H9 (cell line): Measurements from ENCODE around the gene ZNF446. TPM values are rescaled to one million over a fixed set of nuclear protein-coding genes. Genes with fewer than 3 reads are reported as not detected.

ENCODE experiments used
- DNase-seq: peaks from one replicate; pipeline ENCODE4 v3.0.0-alpha.2; 2017
- H2AFZ ChIP-seq: one replicate; pipeline ENCODE4 v1.6.1; 2013; ENCODE audit warnings: mild to moderate bottlenecking, low read length, control low read depth, moderate library complexity
- H2AK5ac ChIP-seq: 2 replicates; pipeline ENCODE4 v1.6.1; 2013; ENCODE audit warnings: low read length, control low read depth, mixed read lengths; ENCODE audit not compliant: insufficient read length
- H2BK120ac ChIP-seq: one replicate; pipeline ENCODE4 v1.6.1; 2013; ENCODE audit warnings: low read depth, mild to moderate bottlenecking, low read length, control low read depth, inconsistent platforms; ENCODE audit not compliant: poor library complexity, severe bottlenecking
- H2BK12ac ChIP-seq: 2 replicates; pipeline ENCODE4 v1.6.1; 2013; ENCODE audit warnings: low read length, control low read depth, mixed read lengths, low read depth; ENCODE audit not compliant: insufficient read length
- H2BK15ac ChIP-seq: 2 replicates; pipeline ENCODE4 v1.6.1; 2013; ENCODE audit warnings: low read depth, low read length, control low read depth
- H2BK20ac ChIP-seq: one replicate; pipeline ENCODE4 v1.6.1; 2013; ENCODE audit warnings: low read depth, mild to moderate bottlenecking, low read length, control low read depth, inconsistent platforms; ENCODE audit not compliant: poor library complexity, severe bottlenecking
- H2BK5ac ChIP-seq: 2 replicates; pipeline ENCODE4 v1.6.1; 2013; ENCODE audit warnings: low read length, control low read depth, mixed read lengths; ENCODE audit not compliant: insufficient read length
- H3K14ac ChIP-seq: 2 replicates; pipeline ENCODE4 v1.6.1; 2013; ENCODE audit warnings: low read length, control low read depth; ENCODE audit not compliant: insufficient read depth
- H3K18ac ChIP-seq: 2 replicates; pipeline ENCODE4 v1.6.1; 2013; ENCODE audit warnings: low read depth, mild to moderate bottlenecking, mixed read lengths, low read length, control low read depth; ENCODE audit not compliant: insufficient read length
- H3K23ac ChIP-seq: 2 replicates; pipeline ENCODE4 v1.6.1; 2013; ENCODE audit warnings: low read length, control low read depth, mixed read lengths, low read depth; ENCODE audit not compliant: insufficient read length
- H3K23me2 ChIP-seq: 2 replicates; pipeline ENCODE4 v1.6.1; 2013; ENCODE audit warnings: low read depth, mild to moderate bottlenecking, mixed read lengths, low read length, control low read depth; ENCODE audit not compliant: insufficient read length, poor library complexity, severe bottlenecking
- H3K27ac ChIP-seq: 2 replicates; pipeline ENCODE4 v1.5.1; 2013; ENCODE audit warnings: low read length, control low read depth, mixed read lengths, low read depth; ENCODE audit not compliant: insufficient read length
- H3K27me3 ChIP-seq: 2 replicates; pipeline ENCODE4 v1.6.1; 2013; ENCODE audit warnings: low read length, control low read depth, inconsistent platforms; ENCODE audit not compliant: insufficient read depth
- H3K4ac ChIP-seq: 2 replicates; pipeline ENCODE4 v1.6.1; 2013; ENCODE audit warnings: low read depth, mild to moderate bottlenecking, control low read depth, inconsistent platforms, low read length, moderate library complexity
- H3K4me1 ChIP-seq: 2 replicates; pipeline ENCODE4 v1.6.1; 2013; ENCODE audit warnings: low read length, control low read depth, inconsistent platforms; ENCODE audit not compliant: insufficient read depth
- H3K4me2 ChIP-seq: 2 replicates; pipeline ENCODE4 v1.6.1; 2013; ENCODE audit warnings: low read length, control low read depth, mixed read lengths; ENCODE audit not compliant: insufficient read length, insufficient read depth
- H3K56ac ChIP-seq: 2 replicates; pipeline ENCODE4 v1.6.1; 2013; ENCODE audit warnings: low read depth, mild to moderate bottlenecking, mixed read lengths, low read length, control low read depth; ENCODE audit not compliant: insufficient read length
- H3K79me1 ChIP-seq: 2 replicates; pipeline ENCODE4 v1.6.1; 2013; ENCODE audit warnings: low read depth, mild to moderate bottlenecking, moderate library complexity, low read length, control low read depth, inconsistent platforms; ENCODE audit not compliant: insufficient read depth, poor library complexity, severe bottlenecking
- H3K79me2 ChIP-seq: 2 replicates; pipeline ENCODE4 v1.6.1; 2013; ENCODE audit warnings: low read length, control low read depth, inconsistent platforms; ENCODE audit not compliant: insufficient read depth
- H3K9ac ChIP-seq: 2 replicates; pipeline ENCODE4 v1.6.1; 2013; ENCODE audit warnings: low read length, control low read depth, mixed read lengths; ENCODE audit not compliant: insufficient read length; ENCODE audit errors: extremely low read depth
- H3K9me3 ChIP-seq: one replicate; pipeline ENCODE4 v1.6.1; 2013; ENCODE audit warnings: low read depth, low read length, inconsistent platforms; ENCODE audit not compliant: control insufficient read depth
- H3T11ph ChIP-seq: one replicate; pipeline ENCODE4 v1.6.1; 2013; ENCODE audit warnings: mild to moderate bottlenecking, low read length, control low read depth, inconsistent platforms
- H4K20me1 ChIP-seq: one replicate; pipeline ENCODE4 v1.6.1; 2013; ENCODE audit not compliant: control insufficient read depth, insufficient read length, insufficient read depth
- H4K5ac ChIP-seq: 2 replicates; pipeline ENCODE4 v1.6.1; 2013; ENCODE audit warnings: low read depth, mild to moderate bottlenecking, mixed read lengths, low read length, control low read depth; ENCODE audit not compliant: insufficient read length
- H4K8ac ChIP-seq: replicated peaks from 2 replicates; pipeline ENCODE4 v1.6.1; 2013; ENCODE audit warnings: low read length, control low read depth, mixed read lengths, low read depth; ENCODE audit not compliant: insufficient read length
- H4K91ac ChIP-seq: 2 replicates; pipeline ENCODE4 v1.6.1; 2013; ENCODE audit warnings: low read depth, mild to moderate bottlenecking, moderate library complexity, mixed read lengths, low read length, control low read depth; ENCODE audit not compliant: insufficient read length
- H3K27ac Mint-ChIP-seq, 3 experiments: 2 replicates in 2 of 3; 3 replicates in 1 of 3; pipeline ENCODE4 v1.8.0; 2020 to 2021; ENCODE audit warnings: mixed read lengths in 3 of 3, mild to moderate bottlenecking in 1 of 3, moderate library complexity in 1 of 3
- H3K27me3 Mint-ChIP-seq: 2 replicates; pipeline ENCODE4 v1.8.0; 2021; ENCODE audit warnings: low read depth, mild to moderate bottlenecking, moderate library complexity, mixed read lengths
- H3K36me3 Mint-ChIP-seq, 3 experiments: 2 replicates in 2 of 3; 3 replicates in 1 of 3; pipeline ENCODE4 v1.8.0; 2020 to 2021; ENCODE audit warnings: low read depth in 3 of 3, mixed read lengths in 3 of 3; ENCODE audit not compliant: insufficient read depth in 1 of 3
- H3K4me1 Mint-ChIP-seq, 2 experiments: 2 replicates each; pipeline ENCODE4 v1.8.0; 2020; ENCODE audit warnings: mixed read lengths in 2 of 2
- H3K4me3 Mint-ChIP-seq, 2 experiments: 2 replicates in 1 of 2; 3 replicates in 1 of 2; pipeline ENCODE4 v1.8.0; 2020 to 2021; ENCODE audit warnings: mild to moderate bottlenecking in 2 of 2, mixed read lengths in 2 of 2, moderate library complexity in 1 of 2
- H3K9me3 Mint-ChIP-seq, 2 experiments: 2 replicates in 1 of 2; 3 replicates in 1 of 2; pipeline ENCODE4 v1.8.0; 2020; ENCODE audit warnings: mild to moderate bottlenecking in 2 of 2, mixed read lengths in 2 of 2, moderate library complexity in 1 of 2
- CTCF ChIP-seq: fragments of 200-600 bp; sonication (generic); conservative IDR thresholded peaks from 3 replicates; pipeline ENCODE4 v1.8.0; 2021; ENCODE audit warnings: antibody characterized with exemption, mild to moderate bottlenecking
- WGBS: extraction: QIAGEN DNeasy Blood & Tissue Kit; methylation state at CpG from one replicate; pipeline ENCODE4 v1.1.7; 2013; ENCODE audit warnings: missing lambda C conversion rate, low lambda C conversion rate, mixed read lengths; ENCODE audit not compliant: insufficient read length; ENCODE audit errors: extremely low coverage; 5-methylcytosine and 5-hydroxymethylcytosine counted together
- total RNA-seq: library from RNA; stranded (reverse); gene quantifications from 2 replicates; pipeline ENCODE4 v1.2.1, GENCODE V29; 2021

The ZNF446 gene
- total RNA-seq, 1 experiment from 2014 or later, result 7.6 TPM

- Histone ChIP-seq H4K20me1 (no peaks in the 10 kb centered on the region), H3K56ac (no peak overlapping the region), H2BK120ac (no peak overlapping the region), H3K79me1 (no peaks in the 10 kb centered on the region), H4K8ac (no peak overlapping the region), H2AFZ (no peak overlapping the region), H2BK20ac (no peak overlapping the region), H3K4me2 (no peak overlapping the region), H3K9ac (no peak overlapping the region), H3K23ac (no peak overlapping the region), H3T11ph (no peak overlapping the region), H3K4me1 (no peaks in the 10 kb centered on the region; the same call in 1 of the 2 replicates), H2BK12ac (no peak overlapping the region), H3K14ac (no peak overlapping the region), H2BK5ac (no peak overlapping the region), H3K79me2 (peaks cover 2% of the 10 kb centered on the region; the same call in 1 of the 2 replicates), H3K4ac (no peak overlapping the region), H3K27me3 (no peaks in the 10 kb centered on the region), H3K23me2 (peaks cover 23% of the 10 kb centered on the region), H3K27ac (no peak overlapping the region), H3K9me3 (no peaks in the 10 kb centered on the region), H2BK15ac (no peak overlapping the region), H4K5ac (no peak overlapping the region), H3K18ac (no peak overlapping the region), H4K91ac (no peak overlapping the region), H2AK5ac (no peak overlapping the region)
- DNase-seq, result peak; percentile 26
- peak; percentile 37; the same call in 2 of the 3 replicates for TF ChIP-seq CTCF
- no CpG with 5 or more reads among the region's 65 CpGs for WGBS
- Mint-ChIP-seq H3K9me3 (peaks cover 0 to 3% of the 10 kb centered on the region in 2 experiments; a peak in 1 of 5 replicates), H3K4me3 (peak overlapping the region in 1 of 2 experiments; percentile 40; a peak in 1 of 5 replicates), H3K36me3 (peaks cover 9 to 19% (median 13%) of the 10 kb centered on the region in 3 experiments), H3K4me1 (peaks cover 41 to 42% of the 10 kb centered on the region in 2 experiments), H3K27ac (no peak overlapping the region), H3K27me3 (peaks cover under 1% of the 10 kb centered on the region; the same call in 1 of the 2 replicates)
Observed at GRCh38 chr19:58516964-58517833, 41.0 kb downstream of the ZNF446 start.
